Caco-2 (cell line): ENCODE data around the gene HDAC4. TPM values are rescaled to one million over a fixed set of nuclear protein-coding genes. Genes with fewer than 3 reads are reported as not detected.

Experiments
- BruUV-seq: library from RNA; stranded (reverse); fragments of 400-500 nt; replicated peaks from 2 replicates; lab custom pipeline; 2021; lab: Mats Ljungman, UMichigan
- CTCF ChIA-PET: fragments of 300-600 bp; sonication (Branson Sonifier 250); formaldehyde crosslinking; loops from one replicate; lab custom pipeline; 2022; ENCODE audit warnings: antibody characterized with exemption; lab: Charles Lee
- POLR2A ChIA-PET: fragments of 300-600 bp; sonication (Branson Sonifier 250); formaldehyde crosslinking; loops from one replicate; lab custom pipeline; 2022; ENCODE audit warnings: antibody characterized with exemption; lab: Charles Lee
- DNase-seq, 2 experiments: peaks; one replicate each; pipeline versions ENCODE4 v3.0.0 to v3.0.0-alpha.2; 2020 to 2022
- H3K27me3 ChIP-seq: replicated peaks from 2 replicates; pipeline ENCODE4 v1.6.0; 2011; ENCODE audit warnings: low read length; ENCODE audit not compliant: control insufficient read depth, insufficient read depth
- H3K36me3 ChIP-seq: 2 replicates; pipeline ENCODE4 v1.5.1; 2011; ENCODE audit warnings: low read length; ENCODE audit not compliant: control insufficient read depth, insufficient read depth
- H3K4me1 ChIP-seq: fragments of 250-450 bp; sonication (Bioruptor Pico); 2 replicates; pipeline ENCODE4 v1.5.1; 2020; ENCODE audit warnings: mild to moderate bottlenecking
- H3K4me3 ChIP-seq: 2 replicates; pipeline ENCODE4 v1.5.1; 2011; ENCODE audit warnings: low read depth, mild to moderate bottlenecking, control low read depth, low read length
- H3K9me3 ChIP-seq: fragments of 250-450 bp; sonication (Bioruptor Pico); 2 replicates; pipeline ENCODE4 v1.5.1; 2020; ENCODE audit warnings: mild to moderate bottlenecking, moderate library complexity
- H3K27ac Mint-ChIP-seq: one replicate; pipeline ENCODE4 v1.8.0; 2022; ENCODE audit warnings: mixed read lengths; ENCODE audit not compliant: unreplicated experiment
- H3K27me3 Mint-ChIP-seq: one replicate; pipeline ENCODE4 v1.8.0; 2022; ENCODE audit warnings: mixed read lengths; ENCODE audit not compliant: insufficient read depth, unreplicated experiment
- H3K36me3 Mint-ChIP-seq: one replicate; pipeline ENCODE4 v1.8.0; 2022; ENCODE audit warnings: mild to moderate bottlenecking, mixed read lengths; ENCODE audit not compliant: insufficient read depth, unreplicated experiment
- H3K4me1 Mint-ChIP-seq: one replicate; pipeline ENCODE4 v1.8.0; 2022; ENCODE audit warnings: low read depth, mixed read lengths; ENCODE audit not compliant: unreplicated experiment
- H3K4me3 Mint-ChIP-seq: one replicate; pipeline ENCODE4 v1.8.0; 2022; ENCODE audit warnings: mild to moderate bottlenecking, moderate library complexity, mixed read lengths; ENCODE audit not compliant: unreplicated experiment
- H3K9me3 Mint-ChIP-seq: one replicate; pipeline ENCODE4 v1.8.0; 2022; ENCODE audit warnings: mixed read lengths; ENCODE audit not compliant: unreplicated experiment
- intact Hi-C: fragments of 100-400 bp; cut with micrococcal nuclease; formaldehyde crosslinking; loops from one replicate; pipeline ENCODE4 v1.10.0; 2022; ENCODE audit not compliant: unreplicated experiment
- total RNA-seq: library from RNA; stranded (reverse); gene quantifications from 2 replicates; pipeline ENCODE4 v1.2.3, GENCODE V29; 2022
- TF ChIP-seq, protein P1 (sequence below), 2 experiments: fragments of 200-600 bp in 1 of 2; IDR thresholded peaks; 1 replicate in 1 of 2; 2 replicates in 1 of 2; pipeline versions ENCODE4 v1.5.1 to v1.8.0; 2011 to 2022; ENCODE audit warnings: antibody characterized with exemption in 1 of 2, control low read depth in 1 of 2, inconsistent platforms in 1 of 2, low read depth in 1 of 2, low read length in 1 of 2, mild to moderate bottlenecking in 1 of 2, moderate library complexity in 1 of 2; ENCODE audit not compliant: insufficient read depth in 1 of 2, severe bottlenecking in 1 of 2, unreplicated experiment in 1 of 2

HDAC4 gene
- total RNA-seq, 1 experiment from 2014 or later, result 15.5 TPM

- no peak for DNase-seq
- Histone ChIP-seq H3K4me3 (no peak overlapping the region), H3K27me3 (no peaks in the 10 kb centered on the region), H3K9me3 (no peaks in the 10 kb centered on the region), H3K36me3 (no peaks in the 10 kb centered on the region), H3K4me1 (no peaks in the 10 kb centered on the region)
- H3K4me3 Mint-ChIP-seq, result no peak overlapping the region
- no TSS peak for BruUV-seq
- POLR2A ChIA-PET, result no interaction called here
- no peaks in the 10 kb centered on the region for H3K9me3 Mint-ChIP-seq
- CTCF ChIA-PET, result no interaction called here
- no peak overlapping the region for H3K27ac Mint-ChIP-seq
- H3K36me3 Mint-ChIP-seq, result no peaks in the 10 kb centered on the region
- no peaks in the 10 kb centered on the region for H3K4me1 Mint-ChIP-seq
- no peaks in the 10 kb centered on the region for H3K27me3 Mint-ChIP-seq
- intact Hi-C loops, result no loop called here
- TF ChIP-seq, protein P1, sequence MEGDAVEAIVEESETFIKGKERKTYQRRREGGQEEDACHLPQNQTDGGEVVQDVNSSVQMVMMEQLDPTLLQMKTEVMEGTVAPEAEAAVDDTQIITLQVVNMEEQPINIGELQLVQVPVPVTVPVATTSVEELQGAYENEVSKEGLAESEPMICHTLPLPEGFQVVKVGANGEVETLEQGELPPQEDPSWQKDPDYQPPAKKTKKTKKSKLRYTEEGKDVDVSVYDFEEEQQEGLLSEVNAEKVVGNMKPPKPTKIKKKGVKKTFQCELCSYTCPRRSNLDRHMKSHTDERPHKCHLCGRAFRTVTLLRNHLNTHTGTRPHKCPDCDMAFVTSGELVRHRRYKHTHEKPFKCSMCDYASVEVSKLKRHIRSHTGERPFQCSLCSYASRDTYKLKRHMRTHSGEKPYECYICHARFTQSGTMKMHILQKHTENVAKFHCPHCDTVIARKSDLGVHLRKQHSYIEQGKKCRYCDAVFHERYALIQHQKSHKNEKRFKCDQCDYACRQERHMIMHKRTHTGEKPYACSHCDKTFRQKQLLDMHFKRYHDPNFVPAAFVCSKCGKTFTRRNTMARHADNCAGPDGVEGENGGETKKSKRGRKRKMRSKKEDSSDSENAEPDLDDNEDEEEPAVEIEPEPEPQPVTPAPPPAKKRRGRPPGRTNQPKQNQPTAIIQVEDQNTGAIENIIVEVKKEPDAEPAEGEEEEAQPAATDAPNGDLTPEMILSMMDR (IDR thresholded peaks at IDR 0.05; ENCODE audit: insufficient read depth in 1 of 2, low read depth in 1 of 2, low read length in 1 of 2, severe bottlenecking in 1 of 2, unreplicated experiment in 1 of 2), result no peak
These were observed 188.5 kb downstream of the HDAC4 start for GRCh38 chr2:239212121-239212928.

DNA sequence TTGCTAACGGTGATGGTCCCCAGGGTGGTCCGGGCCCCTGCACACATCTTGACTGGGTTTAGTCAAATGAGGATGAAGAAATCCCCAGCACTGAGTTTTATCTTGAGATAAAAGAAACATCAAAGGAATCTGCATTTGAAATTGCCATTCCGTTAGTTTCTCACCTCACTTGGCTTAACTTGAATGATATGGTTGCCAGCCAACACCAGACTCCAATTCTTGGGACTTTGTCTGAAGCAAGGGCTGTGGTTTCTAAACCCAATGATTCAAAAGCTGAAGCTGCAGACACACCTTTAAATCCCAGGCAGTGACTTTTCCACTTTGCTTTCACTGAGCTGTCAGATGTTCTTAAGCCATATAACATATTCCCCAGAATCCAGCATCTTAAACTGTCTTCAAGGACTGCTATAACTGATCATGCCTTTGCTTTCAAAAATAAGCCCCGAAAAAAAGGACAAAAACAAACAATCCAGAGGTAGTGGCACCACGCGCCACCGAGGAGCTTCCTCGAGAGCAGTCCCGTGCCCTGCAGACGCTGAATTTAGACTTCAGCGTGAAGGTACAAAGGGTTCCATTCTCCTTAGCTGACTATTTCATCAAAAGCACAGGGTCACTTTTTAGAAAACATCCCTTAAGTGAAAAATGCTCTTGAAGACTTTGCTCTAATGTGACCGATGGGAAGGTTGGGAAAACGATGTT lies 189.3 kb downstream of the HDAC4 start:
- no TSS peak for BruUV-seq
- H3K4me1 Mint-ChIP-seq, result no peaks in the 10 kb centered on the region
- CTCF ChIA-PET, result no interaction called here

DNA sequence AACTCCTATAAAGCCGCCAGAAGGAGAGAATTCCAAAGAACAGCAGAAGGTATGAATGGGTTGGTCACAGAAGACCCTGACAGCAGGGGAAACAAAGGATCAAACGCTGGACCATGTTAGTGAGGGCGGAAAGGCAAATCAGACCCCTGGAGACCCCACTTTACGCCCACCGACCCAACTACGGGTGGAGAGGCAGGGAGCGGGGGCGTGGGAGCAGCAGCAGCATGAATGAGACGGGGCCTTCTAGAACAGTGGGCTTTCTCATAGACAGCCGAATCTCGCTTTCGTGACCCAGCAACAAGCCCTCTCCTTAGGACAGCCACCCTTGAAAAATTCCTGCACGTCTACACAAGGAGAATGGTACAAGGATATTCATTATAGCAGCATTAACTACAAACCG lies 191.0 kb downstream of the HDAC4 start:
- H3K9me3 Mint-ChIP-seq, result no peaks in the 10 kb centered on the region
- no peak overlapping the region for H3K27ac Mint-ChIP-seq
- CTCF ChIA-PET, result no interaction called here
- no peaks in the 10 kb centered on the region for H3K4me1 ChIP-seq
- no peaks in the 10 kb centered on the region for H3K4me1 Mint-ChIP-seq
- no peaks in the 10 kb centered on the region for H3K9me3 ChIP-seq
- H3K4me3 Mint-ChIP-seq, result no peak overlapping the region
- POLR2A ChIA-PET, result no interaction called here
- no peaks in the 10 kb centered on the region for H3K27me3 ChIP-seq
- no peak for DNase-seq
- no TSS peak for BruUV-seq
- H3K4me3 ChIP-seq, result no peak overlapping the region
- no peaks in the 10 kb centered on the region for H3K36me3 Mint-ChIP-seq
- H3K27me3 Mint-ChIP-seq, result no peaks in the 10 kb centered on the region
- intact Hi-C loops, result no loop called here
- H3K36me3 ChIP-seq, result no peaks in the 10 kb centered on the region
- TF ChIP-seq, protein P1 (IDR thresholded peaks at IDR 0.05; ENCODE audit: insufficient read depth in 1 of 2, low read depth in 1 of 2, low read length in 1 of 2, severe bottlenecking in 1 of 2, unreplicated experiment in 1 of 2), result no peak

More for the DNA sequence above, 189.3 kb downstream of the HDAC4 start:
- no peak overlapping the region for H3K4me3 Mint-ChIP-seq
- H3K9me3 Mint-ChIP-seq, result no peaks in the 10 kb centered on the region
- H3K36me3 ChIP-seq, result no peaks in the 10 kb centered on the region
- H3K27me3 Mint-ChIP-seq, result no peaks in the 10 kb centered on the region
- no peaks in the 10 kb centered on the region for H3K36me3 Mint-ChIP-seq
- no peaks in the 10 kb centered on the region for H3K27me3 ChIP-seq
- no peaks in the 10 kb centered on the region for H3K4me1 ChIP-seq
- no peak overlapping the region for H3K4me3 ChIP-seq
- no peak overlapping the region for H3K27ac Mint-ChIP-seq
- TF ChIP-seq, protein P1 (IDR thresholded peaks at IDR 0.05; ENCODE audit: insufficient read depth in 1 of 2, low read depth in 1 of 2, low read length in 1 of 2, severe bottlenecking in 1 of 2, unreplicated experiment in 1 of 2), result no peak
- no peaks in the 10 kb centered on the region for H3K9me3 ChIP-seq
- POLR2A ChIA-PET, result no interaction called here
- DNase-seq, result no peak
- intact Hi-C loops, result no loop called here
